Measurements from ENCODE around the gene RAD51B. TPM values are rescaled to one million over a fixed set of nuclear protein-coding genes. Genes with fewer than 3 reads are reported as not detected.
A peak's percentile ranks its signal among the peaks of the same experiment; 100 is the strongest.

RAD51B gene
- total RNA-seq, 1 donor from 2014 or later: 16.7 TPM

- TF ChIP-seq CTCF (conservative IDR thresholded peaks at IDR 0.05): no peak
- Mint-ChIP-seq H3K9me3 (peaks cover 6% of the 10 kb centered on the region), H3K27ac (ENCODE audit: unreplicated experiment) (peak overlapping the region; percentile 70), H3K36me3 (ENCODE audit: low read depth) (no peaks in the 10 kb centered on the region), H3K4me1 (peaks cover 50% of the 10 kb centered on the region), H3K27me3 (ENCODE audit: low read depth) (no peaks in the 10 kb centered on the region), H3K4me3 (no peak overlapping the region)
- DNase-seq (ENCODE audit: low read depth, low spot score): no peak
Measured at GRCh38 chr14:68736471-68736871, 916.9 kb downstream of the RAD51B start.

- TF ChIP-seq CTCF (conservative IDR thresholded peaks at IDR 0.05): no peak
- H3K27me3 Mint-ChIP-seq (ENCODE audit: low read depth): no peaks in the 10 kb centered on the region
- no peak overlapping the region for H3K27ac Mint-ChIP-seq (ENCODE audit: unreplicated experiment)
- no peak overlapping the region for H3K4me3 Mint-ChIP-seq
- H3K9me3 Mint-ChIP-seq: peaks cover 6% of the 10 kb centered on the region
- H3K4me1 Mint-ChIP-seq: peaks cover 44% of the 10 kb centered on the region
- DNase-seq (ENCODE audit: low read depth, low spot score): no peak
- no peaks in the 10 kb centered on the region for H3K36me3 Mint-ChIP-seq (ENCODE audit: low read depth)
Measured at GRCh38 chr14:68737086-68737485, 917.5 kb downstream of the RAD51B start.

GRCh38 chr14:68738559-68738958, 919.0 kb downstream of the RAD51B start:
- Mint-ChIP-seq H3K27ac (ENCODE audit: unreplicated experiment) (peak overlapping the region; percentile 52), H3K36me3 (ENCODE audit: low read depth) (no peaks in the 10 kb centered on the region), H3K27me3 (ENCODE audit: low read depth) (no peaks in the 10 kb centered on the region), H3K4me3 (no peak overlapping the region), H3K9me3 (peaks cover 6% of the 10 kb centered on the region), H3K4me1 (peaks cover 30% of the 10 kb centered on the region)
- DNase-seq (ENCODE audit: low read depth, low spot score): no peak
- no peak for TF ChIP-seq CTCF (conservative IDR thresholded peaks at IDR 0.05)

GRCh38 chr14:68739701-68740100, 920.1 kb downstream of the RAD51B start:
- DNase-seq (ENCODE audit: low read depth, low spot score): no peak
- peaks cover 21% of the 10 kb centered on the region for H3K4me1 Mint-ChIP-seq
- peaks cover 6% of the 10 kb centered on the region for H3K9me3 Mint-ChIP-seq
- TF ChIP-seq CTCF (conservative IDR thresholded peaks at IDR 0.05): no peak
- H3K27ac Mint-ChIP-seq (ENCODE audit: unreplicated experiment): no peak overlapping the region
- no peaks in the 10 kb centered on the region for H3K36me3 Mint-ChIP-seq (ENCODE audit: low read depth)
- no peak overlapping the region for H3K4me3 Mint-ChIP-seq
- H3K27me3 Mint-ChIP-seq (ENCODE audit: low read depth): no peaks in the 10 kb centered on the region

- Mint-ChIP-seq H3K27ac (ENCODE audit: unreplicated experiment) (no peak overlapping the region), H3K27me3 (ENCODE audit: low read depth) (no peaks in the 10 kb centered on the region), H3K9me3 (peaks cover 6% of the 10 kb centered on the region), H3K4me1 (peaks cover 21% of the 10 kb centered on the region), H3K36me3 (ENCODE audit: low read depth) (no peaks in the 10 kb centered on the region), H3K4me3 (no peak overlapping the region)
- DNase-seq (ENCODE audit: low read depth, low spot score): no peak
- TF ChIP-seq CTCF (conservative IDR thresholded peaks at IDR 0.05): no peak
Measured at GRCh38 chr14:68740788-68741476, 921.4 kb downstream of the RAD51B start.
